ENCODE measurements around the gene NPRL2.

NPRL2 gene

DNA sequence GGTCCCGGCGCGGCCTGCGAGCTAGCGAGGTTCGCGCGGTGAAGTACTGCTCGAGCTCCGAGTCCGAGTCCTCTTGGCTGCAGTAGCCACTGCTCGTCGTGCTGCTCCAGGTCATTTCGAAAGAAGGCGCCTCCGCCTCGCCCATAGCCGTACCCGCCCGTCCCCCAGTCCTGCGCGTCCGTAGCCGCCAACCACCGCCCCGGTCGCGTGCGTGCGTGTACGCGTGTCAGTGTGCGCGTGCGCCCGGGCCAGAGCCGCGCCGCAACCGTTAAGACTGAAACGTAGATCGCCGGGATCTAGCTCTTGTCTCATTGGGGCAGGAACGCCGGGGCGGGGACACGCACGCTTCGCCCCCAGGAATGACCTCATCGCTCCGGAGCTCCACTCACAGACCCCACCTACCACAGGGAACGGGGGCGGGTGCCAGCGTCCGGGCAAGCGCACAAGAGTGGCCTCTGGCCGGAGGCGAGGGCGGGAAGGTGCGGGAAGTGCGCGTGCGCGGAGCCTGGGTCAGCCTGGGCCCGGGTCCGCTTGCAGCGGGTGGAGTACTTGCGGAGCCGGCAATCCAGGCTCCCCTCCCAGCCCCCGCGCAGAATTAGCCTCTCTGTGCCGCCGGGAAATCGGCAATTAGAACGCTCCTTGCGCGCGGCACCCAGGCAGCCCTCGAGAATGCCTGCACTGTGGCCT lies 13.3 kb downstream of the NPRL2 start:
- TF ChIP-seq POLR2AphosphoS5 (IDR thresholded peaks at IDR 0.05; ENCODE audit: low read depth, low read length) (peak; percentile 84), SIN3A (IDR thresholded peaks at IDR 0.05; ENCODE audit: borderline replicate concordance, insufficient read depth, low read length) (no peak), FOXP2 (optimal IDR thresholded peaks at IDR 0.05; ENCODE audit: borderline replicate concordance, extremely low read depth, extremely low read length, insufficient read depth) (no peak), TAF1 (IDR thresholded peaks at IDR 0.05; ENCODE audit: borderline replicate concordance, insufficient read depth, low read length) (no peak)
- TF ChIP-seq, protein P1, sequence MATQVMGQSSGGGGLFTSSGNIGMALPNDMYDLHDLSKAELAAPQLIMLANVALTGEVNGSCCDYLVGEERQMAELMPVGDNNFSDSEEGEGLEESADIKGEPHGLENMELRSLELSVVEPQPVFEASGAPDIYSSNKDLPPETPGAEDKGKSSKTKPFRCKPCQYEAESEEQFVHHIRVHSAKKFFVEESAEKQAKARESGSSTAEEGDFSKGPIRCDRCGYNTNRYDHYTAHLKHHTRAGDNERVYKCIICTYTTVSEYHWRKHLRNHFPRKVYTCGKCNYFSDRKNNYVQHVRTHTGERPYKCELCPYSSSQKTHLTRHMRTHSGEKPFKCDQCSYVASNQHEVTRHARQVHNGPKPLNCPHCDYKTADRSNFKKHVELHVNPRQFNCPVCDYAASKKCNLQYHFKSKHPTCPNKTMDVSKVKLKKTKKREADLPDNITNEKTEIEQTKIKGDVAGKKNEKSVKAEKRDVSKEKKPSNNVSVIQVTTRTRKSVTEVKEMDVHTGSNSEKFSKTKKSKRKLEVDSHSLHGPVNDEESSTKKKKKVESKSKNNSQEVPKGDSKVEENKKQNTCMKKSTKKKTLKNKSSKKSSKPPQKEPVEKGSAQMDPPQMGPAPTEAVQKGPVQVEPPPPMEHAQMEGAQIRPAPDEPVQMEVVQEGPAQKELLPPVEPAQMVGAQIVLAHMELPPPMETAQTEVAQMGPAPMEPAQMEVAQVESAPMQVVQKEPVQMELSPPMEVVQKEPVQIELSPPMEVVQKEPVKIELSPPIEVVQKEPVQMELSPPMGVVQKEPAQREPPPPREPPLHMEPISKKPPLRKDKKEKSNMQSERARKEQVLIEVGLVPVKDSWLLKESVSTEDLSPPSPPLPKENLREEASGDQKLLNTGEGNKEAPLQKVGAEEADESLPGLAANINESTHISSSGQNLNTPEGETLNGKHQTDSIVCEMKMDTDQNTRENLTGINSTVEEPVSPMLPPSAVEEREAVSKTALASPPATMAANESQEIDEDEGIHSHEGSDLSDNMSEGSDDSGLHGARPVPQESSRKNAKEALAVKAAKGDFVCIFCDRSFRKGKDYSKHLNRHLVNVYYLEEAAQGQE (IDR thresholded peaks at IDR 0.05; ENCODE audit: insufficient read depth in 1 of 2, low read depth in 2 of 2, low read length in 2 of 2) = no peak; a peak in 1 of 4 replicates

DNA sequence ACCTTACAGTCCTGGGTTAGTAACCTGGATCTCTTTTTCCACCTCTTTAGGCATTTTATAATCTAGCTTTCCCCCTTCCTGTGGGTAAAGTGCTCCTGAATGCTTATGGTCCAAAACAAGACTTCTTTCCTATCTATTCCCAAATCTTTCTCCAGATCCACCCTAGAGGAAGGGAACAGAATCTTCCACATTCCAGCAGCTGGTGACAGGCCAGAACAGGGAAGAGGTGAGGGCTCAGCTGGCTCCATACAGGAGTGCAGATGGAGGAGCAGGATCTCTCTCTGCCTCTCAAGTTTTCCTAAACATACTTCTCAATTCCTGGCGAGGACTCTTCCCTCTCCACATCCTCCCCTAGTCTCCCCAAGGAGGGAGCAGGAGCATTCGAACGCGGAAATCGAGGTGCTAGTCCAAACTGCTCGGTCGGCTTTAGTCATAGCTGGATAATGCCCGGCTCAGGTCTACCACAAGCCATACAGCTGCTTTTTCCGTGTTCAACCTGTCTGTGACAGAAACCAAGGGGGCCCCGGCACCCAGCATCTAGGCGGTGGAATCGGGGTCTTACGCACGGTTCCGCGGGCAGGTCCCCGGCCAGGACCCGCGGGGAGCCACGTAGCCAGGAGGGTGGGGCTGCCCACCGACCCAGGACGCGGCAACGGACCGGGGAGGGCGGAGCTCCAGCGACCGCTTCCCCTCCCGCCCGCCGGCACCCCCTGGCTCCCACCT lies 14.0 kb downstream of the NPRL2 start:
- TF ChIP-seq SIN3A (IDR thresholded peaks at IDR 0.05; ENCODE audit: borderline replicate concordance, insufficient read depth, low read length) = no peak
- TF ChIP-seq FOXP2 (optimal IDR thresholded peaks at IDR 0.05; ENCODE audit: borderline replicate concordance, extremely low read depth, extremely low read length, insufficient read depth) = no peak
- no peak for TF ChIP-seq POLR2AphosphoS5 (IDR thresholded peaks at IDR 0.05; ENCODE audit: low read depth, low read length)
- TF ChIP-seq TAF1 (IDR thresholded peaks at IDR 0.05; ENCODE audit: borderline replicate concordance, insufficient read depth, low read length) = no peak
- TF ChIP-seq, protein P1 (IDR thresholded peaks at IDR 0.05; ENCODE audit: insufficient read depth in 1 of 2, low read depth in 2 of 2, low read length in 2 of 2) = no peak

DNA sequence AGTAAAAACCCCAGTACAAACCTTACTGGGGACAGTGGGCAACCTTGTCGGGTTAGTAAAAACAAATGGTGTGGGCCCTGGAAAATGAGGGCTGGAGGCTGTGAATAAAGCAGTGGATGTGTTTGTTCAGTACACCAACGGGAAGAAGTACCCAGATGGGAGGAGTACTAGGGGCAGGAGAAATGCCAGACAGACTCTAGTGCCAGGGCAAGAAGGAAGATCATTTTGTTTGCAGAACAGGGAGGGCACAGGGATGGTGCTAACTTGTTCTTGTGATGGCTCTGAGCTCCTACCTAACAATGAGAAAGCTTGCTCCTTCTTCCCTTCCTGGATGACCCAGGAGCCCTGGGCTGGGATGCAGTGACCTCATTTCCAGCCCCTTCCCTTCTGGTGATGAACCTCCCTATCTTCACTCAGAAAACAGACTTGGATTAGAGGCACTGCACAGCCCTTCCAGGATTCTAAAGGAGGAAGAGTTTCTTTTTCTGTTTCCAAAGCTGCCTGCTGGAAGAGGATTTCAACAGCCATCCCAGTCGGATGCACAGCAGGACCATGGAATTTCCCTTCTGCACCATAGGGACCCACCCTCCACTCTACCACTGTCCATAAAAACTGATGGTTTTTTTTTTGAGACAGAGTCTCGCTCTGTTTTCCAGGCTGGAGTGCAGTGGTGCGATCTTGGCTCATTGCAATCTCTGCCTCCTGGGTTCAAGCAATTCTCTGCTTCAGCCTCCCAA lies 16.1 kb downstream of the NPRL2 start:
- no peak for TF ChIP-seq FOXP2 (optimal IDR thresholded peaks at IDR 0.05; ENCODE audit: borderline replicate concordance, extremely low read depth, extremely low read length, insufficient read depth)
- no peak for TF ChIP-seq TAF1 (IDR thresholded peaks at IDR 0.05; ENCODE audit: borderline replicate concordance, insufficient read depth, low read length)
- TF ChIP-seq POLR2AphosphoS5 (IDR thresholded peaks at IDR 0.05; ENCODE audit: low read depth, low read length) = no peak
- TF ChIP-seq SIN3A (IDR thresholded peaks at IDR 0.05; ENCODE audit: borderline replicate concordance, insufficient read depth, low read length) = no peak
- TF ChIP-seq, protein P1 (IDR thresholded peaks at IDR 0.05; ENCODE audit: insufficient read depth in 1 of 2, low read depth in 2 of 2, low read length in 2 of 2) = no peak

DNA sequence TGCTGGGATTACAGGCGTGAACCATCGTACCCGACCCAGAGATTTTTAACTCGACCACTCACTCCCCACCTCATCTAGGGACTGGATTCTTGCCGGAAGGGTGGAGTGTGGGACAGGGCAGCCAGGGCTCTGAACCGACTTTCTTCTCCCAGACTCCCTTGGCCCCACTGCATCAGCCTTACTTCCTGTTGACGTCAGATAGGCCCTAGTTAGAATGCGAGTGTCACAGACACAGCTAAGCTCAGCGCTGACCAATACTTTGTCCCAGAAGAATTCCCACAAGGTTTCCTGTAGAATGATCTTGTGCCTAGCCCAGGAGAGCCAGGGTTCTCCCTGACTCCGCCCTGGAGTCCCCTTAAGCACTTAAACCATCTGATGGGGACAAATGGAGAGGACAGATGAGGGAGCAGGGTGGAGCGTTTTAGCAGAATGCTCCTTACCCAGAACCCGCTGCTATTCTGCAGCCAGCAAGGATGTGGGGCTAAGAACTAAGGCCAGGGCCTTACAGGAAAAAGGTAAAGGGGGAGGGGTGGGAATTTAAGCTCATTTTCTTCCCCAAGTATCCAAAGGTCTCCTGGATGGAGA lies 16.7 kb downstream of the NPRL2 start:
- no peak for TF ChIP-seq FOXP2 (optimal IDR thresholded peaks at IDR 0.05; ENCODE audit: borderline replicate concordance, extremely low read depth, extremely low read length, insufficient read depth)
- TF ChIP-seq TAF1 (IDR thresholded peaks at IDR 0.05; ENCODE audit: borderline replicate concordance, insufficient read depth, low read length) = no peak
- TF ChIP-seq, protein P1 (IDR thresholded peaks at IDR 0.05; ENCODE audit: insufficient read depth in 1 of 2, low read depth in 2 of 2, low read length in 2 of 2) = no peak
- TF ChIP-seq SIN3A (IDR thresholded peaks at IDR 0.05; ENCODE audit: borderline replicate concordance, insufficient read depth, low read length) = no peak
- no peak for TF ChIP-seq POLR2AphosphoS5 (IDR thresholded peaks at IDR 0.05; ENCODE audit: low read depth, low read length)

Measured in PFSK-1 (cell line).